Measurements from ENCODE around the gene ATXN1.
A peak's percentile ranks its signal among the peaks of the same experiment; 100 is the strongest.

ATXN1 gene

GRCh38 chr6:16782278-16782677 is 21.0 kb upstream of the ATXN1 start:
- no peak for FAIRE-seq

DNA sequence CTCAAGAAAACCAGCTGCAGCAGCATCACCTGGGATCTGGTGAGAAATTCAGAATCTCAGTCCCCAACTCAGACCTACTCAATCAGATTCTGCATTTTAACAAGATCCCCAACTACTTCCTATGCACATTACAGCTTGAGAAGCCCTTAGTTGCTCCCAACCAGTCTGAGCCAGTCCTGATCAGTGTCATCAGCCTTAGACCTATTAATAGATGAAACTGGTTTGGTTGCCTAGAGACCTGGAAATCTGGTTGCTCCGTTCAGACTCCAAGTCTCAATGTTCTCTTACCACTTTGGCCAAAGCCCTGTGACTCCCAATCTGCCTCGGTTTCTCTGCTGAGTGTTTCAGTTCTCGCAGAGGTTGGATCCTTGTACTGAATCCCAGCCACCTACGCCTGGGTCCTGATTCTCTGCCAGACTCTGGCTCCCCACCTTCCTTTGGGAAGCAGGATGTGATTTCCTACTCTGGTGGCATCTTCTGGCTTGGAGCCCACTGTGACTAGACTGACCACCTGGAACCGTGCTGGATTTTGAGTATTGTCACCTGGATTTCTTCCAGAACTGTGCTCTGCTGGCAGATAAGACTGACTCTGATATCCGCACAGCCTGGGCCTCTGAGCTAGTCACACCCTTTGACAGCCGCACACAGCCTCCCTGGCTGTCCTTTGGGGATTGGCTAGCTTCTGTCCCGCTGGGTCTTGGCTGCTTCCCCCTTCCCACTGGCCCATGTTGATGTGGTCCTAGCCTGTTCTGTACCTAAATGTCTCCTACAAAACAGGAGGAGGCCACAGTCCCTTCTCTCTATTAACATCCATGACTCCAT is 20.3 kb upstream of the ATXN1 start:
- no peak for FAIRE-seq

GRCh38 chr6:16778521-16778920 is 17.3 kb upstream of the ATXN1 start:
- FAIRE-seq, result no peak

- FAIRE-seq, result no peak
Measured at GRCh38 chr6:16777794-16778193, 16.5 kb upstream of the ATXN1 start.

DNA sequence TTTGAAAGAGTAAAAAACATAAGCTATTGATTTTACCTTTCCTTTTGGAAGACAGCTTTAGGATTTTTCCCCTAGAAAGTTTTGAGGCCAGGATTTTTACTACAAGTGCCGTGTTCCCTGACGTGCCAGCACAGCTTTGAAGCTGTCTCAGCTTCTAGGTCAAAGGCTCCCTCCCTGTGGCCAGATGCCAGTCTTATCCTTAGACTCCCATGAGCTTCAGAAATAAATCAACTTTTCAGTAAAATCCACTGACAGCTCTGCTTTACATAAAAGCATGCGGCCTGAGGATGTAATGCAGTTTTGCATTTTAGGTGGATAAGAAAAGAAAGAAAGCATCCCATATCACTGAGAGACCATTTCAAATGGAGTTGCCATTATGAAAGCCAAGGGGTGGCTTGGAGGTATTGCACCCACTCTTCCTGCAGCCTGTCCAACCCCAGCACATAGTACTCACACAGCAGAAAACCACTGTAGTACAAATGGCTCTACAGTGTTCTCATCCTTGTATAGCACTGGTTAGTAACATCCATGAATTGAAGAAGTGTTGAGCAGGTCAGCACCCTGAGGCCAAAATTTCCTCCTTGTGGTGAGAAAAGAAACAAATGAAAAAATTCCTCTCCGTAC is 15.2 kb upstream of the ATXN1 start:
- no peak for FAIRE-seq

GRCh38 chr6:16774437-16774836 is 13.2 kb upstream of the ATXN1 start:
- FAIRE-seq, result no peak

DNA sequence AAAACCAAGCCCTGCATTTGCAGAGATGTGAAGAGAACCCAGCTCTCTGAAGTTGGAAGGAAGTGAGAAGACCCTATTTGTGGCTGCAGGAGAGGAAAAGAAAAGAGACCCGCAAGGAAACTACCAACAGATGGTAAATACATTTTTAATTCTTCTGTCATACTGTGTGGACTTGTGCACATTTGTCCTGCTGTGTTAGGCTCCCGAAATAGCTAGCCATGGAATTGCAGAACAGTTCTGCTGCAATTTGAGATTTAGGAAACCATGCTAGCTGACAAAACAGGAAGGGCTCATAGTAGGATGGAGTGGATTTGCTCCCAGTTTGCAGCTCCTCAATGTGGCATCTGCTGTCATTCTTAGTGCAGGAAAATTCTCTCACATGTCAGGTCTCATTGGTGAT is 12.1 kb upstream of the ATXN1 start:
- FAIRE-seq, result no peak

- no peak for FAIRE-seq
Measured at GRCh38 chr6:16770701-16771569, 9.7 kb upstream of the ATXN1 start.

- no peak for FAIRE-seq
Measured at GRCh38 chr6:16769986-16770376, 8.7 kb upstream of the ATXN1 start.

- FAIRE-seq, result no peak
Measured at GRCh38 chr6:16769131-16769985, 8.1 kb upstream of the ATXN1 start.

GRCh38 chr6:16768477-16768830 is 7.2 kb upstream of the ATXN1 start:
- FAIRE-seq, result no peak

DNA sequence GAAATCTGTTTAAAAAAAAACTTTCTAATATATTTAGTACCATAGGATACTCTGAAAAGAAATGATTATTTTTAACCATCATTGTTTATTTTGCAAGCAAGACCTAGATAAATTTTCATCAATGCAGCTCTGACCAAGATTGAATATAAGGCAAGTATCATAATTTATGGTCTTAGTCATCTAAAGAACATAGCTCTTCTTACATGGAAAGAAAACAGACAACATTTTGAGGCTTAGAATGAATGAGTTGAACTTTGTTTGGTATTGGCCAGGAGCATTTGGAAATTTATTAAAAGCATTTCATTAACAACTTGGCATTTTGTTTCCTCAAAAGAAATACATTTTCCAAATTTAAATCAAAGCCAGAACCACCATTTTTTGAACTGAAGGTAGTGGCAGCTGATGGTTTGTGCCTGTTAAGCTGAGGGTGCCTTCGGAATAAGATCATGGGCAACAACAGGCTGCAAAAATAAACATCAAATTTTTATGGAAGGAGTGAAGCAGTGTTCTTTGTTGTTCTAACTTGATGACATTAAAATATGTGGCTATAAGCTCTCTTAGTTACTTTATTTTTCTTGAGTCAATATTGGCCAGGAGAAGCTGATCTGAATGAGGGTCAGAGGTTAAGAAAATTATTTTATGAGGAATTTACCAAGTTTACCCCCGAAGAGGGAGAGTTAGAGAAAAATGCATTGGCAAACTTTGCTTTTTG is 6.7 kb upstream of the ATXN1 start:
- no peak for FAIRE-seq

DNA sequence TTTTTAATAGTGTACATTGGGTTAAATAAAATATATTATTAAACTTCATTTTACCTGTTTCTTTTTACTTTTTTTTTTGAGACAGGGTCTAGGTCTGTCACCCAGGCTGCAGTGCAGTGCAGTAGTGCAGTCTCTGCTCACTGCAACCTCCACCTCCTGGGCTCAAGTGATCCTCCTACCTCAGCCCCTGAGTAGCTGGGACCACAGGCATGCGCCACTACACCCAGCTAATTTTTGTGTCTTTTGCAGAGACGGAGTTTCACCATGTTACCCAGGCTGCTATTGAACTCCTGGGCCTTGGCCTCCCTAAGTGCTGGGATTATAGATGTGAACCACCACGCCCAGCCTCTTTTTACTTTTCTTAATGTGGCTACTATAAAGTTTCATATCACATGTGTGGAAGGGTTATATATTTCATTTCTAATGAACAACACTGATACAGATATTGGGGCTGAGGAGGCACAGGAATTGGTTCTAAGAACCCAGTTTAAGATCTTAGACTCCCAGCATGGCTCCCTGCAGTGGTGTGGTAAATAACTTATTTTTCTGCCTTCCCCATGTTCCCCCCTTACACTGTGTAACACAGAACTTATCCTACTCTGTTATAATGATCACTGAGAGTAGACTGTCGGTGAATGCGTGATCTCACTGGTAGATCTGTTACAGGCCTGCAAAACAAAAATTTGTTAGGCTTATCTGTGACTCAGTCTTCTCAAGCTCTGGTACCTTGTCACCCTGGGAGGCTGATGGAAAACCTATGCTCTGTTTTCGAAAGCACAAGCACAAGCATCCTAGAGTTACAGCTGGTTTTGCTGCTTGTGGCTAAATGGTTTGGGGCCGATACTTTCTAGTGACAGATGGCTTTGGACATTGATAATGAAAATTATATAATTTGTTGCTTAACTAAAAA is 5.8 kb upstream of the ATXN1 start:
- FAIRE-seq, result no peak

GRCh38 chr6:16766043-16766536 is 4.8 kb upstream of the ATXN1 start:
- no peak for FAIRE-seq

- FAIRE-seq, result no peak
Measured at GRCh38 chr6:16765235-16765634, 4.0 kb upstream of the ATXN1 start.

DNA sequence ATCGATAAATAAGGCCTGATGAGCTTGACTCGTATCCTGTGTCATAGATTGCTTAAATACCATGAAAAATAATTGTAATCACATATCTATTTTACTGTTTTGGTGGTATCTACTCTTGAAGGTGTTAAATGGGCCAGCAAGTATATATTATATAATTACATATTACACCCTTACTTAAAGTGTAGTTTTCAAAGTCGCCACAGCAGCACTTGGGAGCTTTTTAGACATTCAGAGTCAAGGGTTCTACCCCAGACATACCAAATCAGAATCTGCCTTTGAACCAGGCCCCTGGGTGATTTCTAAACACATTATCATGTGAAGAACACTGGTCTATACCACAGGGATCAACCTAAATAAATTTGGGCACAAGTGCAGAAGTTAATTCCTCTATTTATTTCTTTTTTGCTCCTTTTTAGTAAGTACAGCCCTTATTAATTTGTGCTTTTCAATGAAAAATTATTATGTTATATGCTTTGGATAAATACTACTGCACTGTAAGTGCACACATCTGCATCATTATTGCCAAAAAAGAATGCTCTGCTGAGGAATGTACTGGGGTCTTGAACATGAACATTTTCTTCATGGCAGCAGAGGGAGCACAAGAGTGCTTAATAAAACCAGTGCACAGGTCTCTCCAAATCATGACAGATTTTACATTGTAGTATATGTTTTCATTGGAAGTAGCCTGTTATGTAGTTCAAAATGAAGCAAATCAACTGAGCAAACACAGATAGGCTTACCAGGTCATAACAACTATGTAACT is 3.1 kb upstream of the ATXN1 start:
- no peak for FAIRE-seq

DNA sequence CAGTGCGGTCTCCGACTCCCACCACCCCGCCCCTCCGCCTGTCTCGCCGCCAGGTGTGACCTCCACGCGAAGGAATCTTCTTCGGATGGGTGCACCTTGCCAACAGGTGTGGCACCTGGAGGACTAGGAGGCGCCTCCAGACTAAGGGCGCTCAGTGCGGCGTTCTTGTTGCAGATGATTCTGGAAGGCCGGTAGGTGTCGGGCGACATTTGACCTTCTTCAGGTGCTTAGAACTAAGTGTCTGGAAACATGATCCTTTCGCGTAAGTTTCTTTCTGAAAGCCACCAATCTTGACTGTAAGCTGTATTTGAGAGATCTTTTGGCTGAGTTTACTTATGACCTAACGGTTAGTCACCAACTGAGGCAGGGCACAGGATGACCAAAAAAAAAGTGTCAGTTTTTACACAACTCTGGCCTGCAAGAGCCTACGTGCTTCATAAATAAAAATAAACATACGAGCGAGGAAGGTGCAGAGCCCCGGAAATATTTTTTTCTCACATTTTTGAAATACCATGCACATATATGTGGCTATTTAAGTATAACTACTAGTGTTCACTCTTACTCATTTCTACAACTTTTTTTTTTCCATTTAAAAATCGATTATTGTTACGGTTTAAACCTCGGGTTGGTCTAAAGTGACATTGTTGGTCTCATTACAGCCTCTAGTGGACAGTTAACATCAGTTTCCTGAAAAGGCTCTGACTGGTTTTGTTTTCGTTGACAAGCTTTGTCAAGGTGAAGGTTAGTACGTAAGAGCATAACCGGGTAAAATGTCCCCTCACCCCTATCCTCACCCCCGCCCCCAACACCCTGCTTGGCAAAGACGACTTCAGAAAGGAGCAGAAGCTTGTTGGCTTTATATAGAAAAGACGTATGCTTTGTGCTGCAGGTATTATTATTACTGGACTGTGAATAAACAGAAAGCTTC is 1.6 kb upstream of the ATXN1 start:
- peak; percentile 76 for FAIRE-seq

GRCh38 chr6:16762268-16762549 is 949 bp upstream of the ATXN1 start:
- FAIRE-seq, result no peak
